HCT116 (cell line): ENCODE data around the gene FBXL7.

Source experiments
- CTCF ChIP-seq, 3 experiments: fragments of 200-600 bp in 1 of 3; sonication (generic) in 1 of 3; IDR thresholded peaks in 2 of 3; conservative IDR thresholded peaks in 1 of 3; 2 replicates each; pipeline ENCODE4 v1.5.1; 2012 to 2017; ENCODE audit warnings: low read depth in 2 of 3, low read length in 2 of 3, antibody characterized with exemption in 1 of 3, borderline replicate concordance in 1 of 3, control low read depth in 1 of 3, mild to moderate bottlenecking in 1 of 3, mixed read lengths in 1 of 3, mixed run types in 1 of 3, moderate library complexity in 1 of 3; ENCODE audit not compliant: insufficient read depth in 1 of 3
- EZH2 ChIP-seq: fragments of 200-600 bp; sonication (generic); IDR thresholded peaks from 2 replicates; pipeline ENCODE4 v1.6.1; 2017; ENCODE audit warnings: antibody characterized with exemption, mixed run types
- JUND ChIP-seq: IDR thresholded peaks from 2 replicates; pipeline ENCODE4 v1.6.1; 2012
- MAX ChIP-seq: IDR thresholded peaks from 2 replicates; pipeline ENCODE4 v1.6.1; 2012
- POLR2A ChIP-seq: IDR thresholded peaks from 2 replicates; pipeline ENCODE4 v1.7.0; 2011; ENCODE audit warnings: borderline replicate concordance; ENCODE audit not compliant: insufficient read depth, insufficient read length; ENCODE audit errors: extremely low read depth
- POLR2AphosphoS5 ChIP-seq: IDR thresholded peaks from 2 replicates; pipeline ENCODE4 v1.6.1; 2011; ENCODE audit warnings: mild to moderate bottlenecking, low read depth, low read length, moderate library complexity
- SIN3A ChIP-seq: IDR thresholded peaks from 2 replicates; pipeline ENCODE4 v1.6.1; 2012; ENCODE audit warnings: low read depth
- YY1 ChIP-seq: IDR thresholded peaks from 2 replicates; pipeline ENCODE4 v1.6.1; 2011; ENCODE audit warnings: low read length, low read depth, moderate library complexity, mild to moderate bottlenecking; ENCODE audit not compliant: insufficient replicate concordance; ENCODE audit errors: extremely low read depth
- TF ChIP-seq, protein P1 (sequence below): IDR thresholded peaks from 2 replicates; pipeline ENCODE4 v1.6.1; 2012; ENCODE audit warnings: low read depth

GRCh38 chr5:15737036-15737821, 237.2 kb downstream of the FBXL7 start:
- TF ChIP-seq JUND, result no peak
- TF ChIP-seq, protein P1, sequence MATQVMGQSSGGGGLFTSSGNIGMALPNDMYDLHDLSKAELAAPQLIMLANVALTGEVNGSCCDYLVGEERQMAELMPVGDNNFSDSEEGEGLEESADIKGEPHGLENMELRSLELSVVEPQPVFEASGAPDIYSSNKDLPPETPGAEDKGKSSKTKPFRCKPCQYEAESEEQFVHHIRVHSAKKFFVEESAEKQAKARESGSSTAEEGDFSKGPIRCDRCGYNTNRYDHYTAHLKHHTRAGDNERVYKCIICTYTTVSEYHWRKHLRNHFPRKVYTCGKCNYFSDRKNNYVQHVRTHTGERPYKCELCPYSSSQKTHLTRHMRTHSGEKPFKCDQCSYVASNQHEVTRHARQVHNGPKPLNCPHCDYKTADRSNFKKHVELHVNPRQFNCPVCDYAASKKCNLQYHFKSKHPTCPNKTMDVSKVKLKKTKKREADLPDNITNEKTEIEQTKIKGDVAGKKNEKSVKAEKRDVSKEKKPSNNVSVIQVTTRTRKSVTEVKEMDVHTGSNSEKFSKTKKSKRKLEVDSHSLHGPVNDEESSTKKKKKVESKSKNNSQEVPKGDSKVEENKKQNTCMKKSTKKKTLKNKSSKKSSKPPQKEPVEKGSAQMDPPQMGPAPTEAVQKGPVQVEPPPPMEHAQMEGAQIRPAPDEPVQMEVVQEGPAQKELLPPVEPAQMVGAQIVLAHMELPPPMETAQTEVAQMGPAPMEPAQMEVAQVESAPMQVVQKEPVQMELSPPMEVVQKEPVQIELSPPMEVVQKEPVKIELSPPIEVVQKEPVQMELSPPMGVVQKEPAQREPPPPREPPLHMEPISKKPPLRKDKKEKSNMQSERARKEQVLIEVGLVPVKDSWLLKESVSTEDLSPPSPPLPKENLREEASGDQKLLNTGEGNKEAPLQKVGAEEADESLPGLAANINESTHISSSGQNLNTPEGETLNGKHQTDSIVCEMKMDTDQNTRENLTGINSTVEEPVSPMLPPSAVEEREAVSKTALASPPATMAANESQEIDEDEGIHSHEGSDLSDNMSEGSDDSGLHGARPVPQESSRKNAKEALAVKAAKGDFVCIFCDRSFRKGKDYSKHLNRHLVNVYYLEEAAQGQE, result no peak
- no peak for TF ChIP-seq YY1
- no peak for TF ChIP-seq POLR2AphosphoS5
- no peak for TF ChIP-seq CTCF (IDR thresholded peaks at IDR 0.05 in 2 of 3, conservative IDR thresholded peaks at IDR 0.05 in 1 of 3; ENCODE audit: borderline replicate concordance in 1 of 3, insufficient read depth in 1 of 3, low read depth in 2 of 3, low read length in 2 of 3)
- no peak for TF ChIP-seq POLR2A
- TF ChIP-seq MAX, result no peak
- TF ChIP-seq SIN3A, result no peak
- no peak for TF ChIP-seq EZH2
